Panc1 (cell line): Measurements from ENCODE around the gene IQSEC1. TPM values are rescaled to one million over a fixed set of nuclear protein-coding genes. Genes with fewer than 3 reads are reported as not detected.

Source experiments
- ATAC-seq: fragments of 200-7000 bp; cut with Tn5 transposase; 2 replicates; pipeline ENCODE4 v1.9.1; 2020; ENCODE audit warnings: mild to moderate bottlenecking, moderate library complexity
- BruUV-seq: library from RNA; stranded (reverse); fragments of 400-500 nt; replicated peaks from 2 replicates; lab custom pipeline; 2021; lab: Mats Ljungman, UMichigan
- CTCF ChIA-PET: fragments of 300-600 bp; sonication (Branson Sonifier 250); formaldehyde crosslinking; loops from one replicate; lab custom pipeline; 2022; ENCODE audit warnings: antibody characterized with exemption; lab: Charles Lee
- POLR2A ChIA-PET: fragments of 300-600 bp; sonication (Branson Sonifier 250); formaldehyde crosslinking; loops from one replicate; lab custom pipeline; 2022; ENCODE audit warnings: antibody characterized with exemption; lab: Charles Lee
- DNase-seq: peaks from one replicate; pipeline ENCODE4 v3.0.0-alpha.2; 2010; ENCODE audit warnings: low read depth, low spot score
- H3K27ac ChIP-seq: 2 replicates; pipeline ENCODE4 v1.5.1; 2011; ENCODE audit warnings: mild to moderate bottlenecking, low read length, inconsistent platforms
- H3K27me3 ChIP-seq: fragments of 200-500 bp; sonication (Bioruptor generic); 2 replicates; pipeline ENCODE4 v1.6.0; 2014; ENCODE audit warnings: low read length, inconsistent platforms; ENCODE audit not compliant: control insufficient read depth, insufficient read depth
- H3K36me3 ChIP-seq: fragments of 200-500 bp; sonication (Bioruptor generic); 2 replicates; pipeline ENCODE4 v1.5.1; 2014; ENCODE audit warnings: inconsistent platforms, mild to moderate bottlenecking, low read length, moderate library complexity; ENCODE audit not compliant: control insufficient read depth, insufficient read depth
- H3K4me1 ChIP-seq: 2 replicates; pipeline ENCODE4 v1.5.1; 2011; ENCODE audit warnings: inconsistent platforms, mild to moderate bottlenecking, low read length, moderate library complexity; ENCODE audit not compliant: control insufficient read depth, insufficient read depth
- H3K4me3 ChIP-seq, 2 experiments: 2 replicates each; pipeline ENCODE4 v1.5.1; 2011 to 2012; ENCODE audit warnings: low read depth in 2 of 2, low read length in 2 of 2, mild to moderate bottlenecking in 2 of 2, inconsistent platforms in 1 of 2, moderate library complexity in 1 of 2
- H3K9me3 ChIP-seq: fragments of 200-500 bp; sonication (Bioruptor generic); 2 replicates; pipeline ENCODE4 v1.5.1; 2014; ENCODE audit warnings: low read depth, mild to moderate bottlenecking, inconsistent platforms, low read length, moderate library complexity; ENCODE audit not compliant: control insufficient read depth, insufficient read depth
- POLR2AphosphoS5 ChIP-seq: IDR thresholded peaks from 2 replicates; pipeline ENCODE4 v1.6.1; 2012; ENCODE audit warnings: mild to moderate bottlenecking, low read depth, low read length, moderate library complexity
- SIN3A ChIP-seq: IDR thresholded peaks from 2 replicates; pipeline ENCODE4 v1.6.1; 2012; ENCODE audit warnings: low read depth, mild to moderate bottlenecking, low read length, moderate library complexity, borderline replicate concordance; ENCODE audit not compliant: insufficient read depth
- TCF7L2 ChIP-seq: IDR thresholded peaks from 2 replicates; pipeline ENCODE4 v1.6.1; 2011; ENCODE audit warnings: mild to moderate bottlenecking, low read depth, low read length, inconsistent platforms
- in situ Hi-C: cut with HindIII; loops from 2 replicates; pipeline ENCODE4 v1.10.0; 2016; ENCODE audit warnings: low sequenced_read_pairs, low pct_unique_long_range_greater_than_20kb
- intact Hi-C: fragments of 100-400 bp; cut with micrococcal nuclease; formaldehyde crosslinking; loops from one replicate; pipeline ENCODE4 v1.10.0; 2022; ENCODE audit not compliant: unreplicated experiment
- total RNA-seq: library from RNA; stranded (reverse); gene quantifications from one replicate; pipeline ENCODE4 v1.2.1, GENCODE V29; 2021; ENCODE audit not compliant: unreplicated experiment
- TF ChIP-seq, protein P1 (sequence below), 2 experiments: IDR thresholded peaks; 2 replicates each; pipeline ENCODE4 v1.6.1; 2011 to 2012; ENCODE audit warnings: low read depth in 2 of 2, control low read depth in 1 of 2, low read length in 1 of 2, mild to moderate bottlenecking in 1 of 2, moderate library complexity in 1 of 2; ENCODE audit not compliant: insufficient read depth in 1 of 2
- TF ChIP-seq, protein P2 (sequence below): fragments of 450-650 bp; IDR thresholded peaks from 2 replicates; pipeline ENCODE4 v1.5.1; 2017; ENCODE audit warnings: mild to moderate bottlenecking

Gene IQSEC1
- total RNA-seq, 1 experiment from 2014 or later, result 28.4 TPM

DNA sequence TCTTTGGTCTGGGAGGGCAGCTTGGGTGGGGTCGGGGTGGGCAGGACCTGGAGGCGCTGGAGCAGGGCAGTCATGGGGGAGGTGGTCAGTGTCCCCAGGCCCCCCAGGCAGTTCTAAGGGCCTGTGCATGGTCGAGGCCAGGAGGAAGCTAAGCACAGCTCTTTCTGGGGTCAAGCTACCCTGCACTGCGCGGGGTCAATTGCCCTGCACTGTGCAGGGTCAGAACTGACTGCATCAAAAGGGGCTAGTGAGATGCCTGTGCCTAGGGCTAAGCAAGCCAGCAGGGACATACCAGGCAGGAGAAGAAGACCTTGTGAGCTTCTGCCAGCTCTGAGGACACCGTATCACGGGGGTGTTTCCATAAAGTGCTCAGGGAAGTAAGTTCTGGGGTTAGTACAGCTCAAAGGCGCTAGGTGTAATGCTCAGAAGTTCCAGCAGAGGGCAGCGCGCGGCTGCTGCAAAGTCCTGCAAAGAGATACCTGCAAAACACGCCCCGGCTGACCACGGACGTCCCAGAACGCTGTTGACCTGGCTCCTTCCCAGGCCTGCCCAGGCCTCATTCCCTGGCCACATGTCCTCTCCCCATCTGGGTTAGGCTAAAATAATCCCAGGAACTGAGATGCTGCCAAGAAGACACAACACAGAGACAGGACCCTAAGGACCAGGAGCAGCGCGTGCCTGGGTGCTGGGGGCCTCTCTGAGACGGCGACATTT, 18.8 kb upstream of the IQSEC1 start:
- in situ Hi-C loops, result no loop called here
- no peaks in the 10 kb centered on the region for H3K27me3 ChIP-seq
- ChIA-PET POLR2A (interaction anchor here (0.6 kb wide), 2 partner anchors 363 to 370 kb away, joined by 3 to 9 read pairs; no protein-coding TSS in a partner anchor), CTCF (interaction anchor here (0.6 to 1.7 kb wide), 11 partner anchors 14 to 1401 kb away, joined by 3 to 16 read pairs (median 3); no protein-coding TSS in a partner anchor)
- ATAC-seq (peak; percentile 87), DNase-seq (peak; percentile 64)
- peaks cover 17% of the 10 kb centered on the region for H3K4me1 ChIP-seq
- TF ChIP-seq, protein P1, sequence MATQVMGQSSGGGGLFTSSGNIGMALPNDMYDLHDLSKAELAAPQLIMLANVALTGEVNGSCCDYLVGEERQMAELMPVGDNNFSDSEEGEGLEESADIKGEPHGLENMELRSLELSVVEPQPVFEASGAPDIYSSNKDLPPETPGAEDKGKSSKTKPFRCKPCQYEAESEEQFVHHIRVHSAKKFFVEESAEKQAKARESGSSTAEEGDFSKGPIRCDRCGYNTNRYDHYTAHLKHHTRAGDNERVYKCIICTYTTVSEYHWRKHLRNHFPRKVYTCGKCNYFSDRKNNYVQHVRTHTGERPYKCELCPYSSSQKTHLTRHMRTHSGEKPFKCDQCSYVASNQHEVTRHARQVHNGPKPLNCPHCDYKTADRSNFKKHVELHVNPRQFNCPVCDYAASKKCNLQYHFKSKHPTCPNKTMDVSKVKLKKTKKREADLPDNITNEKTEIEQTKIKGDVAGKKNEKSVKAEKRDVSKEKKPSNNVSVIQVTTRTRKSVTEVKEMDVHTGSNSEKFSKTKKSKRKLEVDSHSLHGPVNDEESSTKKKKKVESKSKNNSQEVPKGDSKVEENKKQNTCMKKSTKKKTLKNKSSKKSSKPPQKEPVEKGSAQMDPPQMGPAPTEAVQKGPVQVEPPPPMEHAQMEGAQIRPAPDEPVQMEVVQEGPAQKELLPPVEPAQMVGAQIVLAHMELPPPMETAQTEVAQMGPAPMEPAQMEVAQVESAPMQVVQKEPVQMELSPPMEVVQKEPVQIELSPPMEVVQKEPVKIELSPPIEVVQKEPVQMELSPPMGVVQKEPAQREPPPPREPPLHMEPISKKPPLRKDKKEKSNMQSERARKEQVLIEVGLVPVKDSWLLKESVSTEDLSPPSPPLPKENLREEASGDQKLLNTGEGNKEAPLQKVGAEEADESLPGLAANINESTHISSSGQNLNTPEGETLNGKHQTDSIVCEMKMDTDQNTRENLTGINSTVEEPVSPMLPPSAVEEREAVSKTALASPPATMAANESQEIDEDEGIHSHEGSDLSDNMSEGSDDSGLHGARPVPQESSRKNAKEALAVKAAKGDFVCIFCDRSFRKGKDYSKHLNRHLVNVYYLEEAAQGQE (IDR thresholded peaks at IDR 0.05; ENCODE audit: insufficient read depth in 1 of 2, low read depth in 2 of 2, low read length in 1 of 2), result no peak
- TF ChIP-seq, protein P2, sequence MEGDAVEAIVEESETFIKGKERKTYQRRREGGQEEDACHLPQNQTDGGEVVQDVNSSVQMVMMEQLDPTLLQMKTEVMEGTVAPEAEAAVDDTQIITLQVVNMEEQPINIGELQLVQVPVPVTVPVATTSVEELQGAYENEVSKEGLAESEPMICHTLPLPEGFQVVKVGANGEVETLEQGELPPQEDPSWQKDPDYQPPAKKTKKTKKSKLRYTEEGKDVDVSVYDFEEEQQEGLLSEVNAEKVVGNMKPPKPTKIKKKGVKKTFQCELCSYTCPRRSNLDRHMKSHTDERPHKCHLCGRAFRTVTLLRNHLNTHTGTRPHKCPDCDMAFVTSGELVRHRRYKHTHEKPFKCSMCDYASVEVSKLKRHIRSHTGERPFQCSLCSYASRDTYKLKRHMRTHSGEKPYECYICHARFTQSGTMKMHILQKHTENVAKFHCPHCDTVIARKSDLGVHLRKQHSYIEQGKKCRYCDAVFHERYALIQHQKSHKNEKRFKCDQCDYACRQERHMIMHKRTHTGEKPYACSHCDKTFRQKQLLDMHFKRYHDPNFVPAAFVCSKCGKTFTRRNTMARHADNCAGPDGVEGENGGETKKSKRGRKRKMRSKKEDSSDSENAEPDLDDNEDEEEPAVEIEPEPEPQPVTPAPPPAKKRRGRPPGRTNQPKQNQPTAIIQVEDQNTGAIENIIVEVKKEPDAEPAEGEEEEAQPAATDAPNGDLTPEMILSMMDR, result peak; percentile 92
- intact Hi-C loops, result loop anchor here (5.0 kb wide), 1 partner anchor 360 kb away; no protein-coding TSS in a partner anchor
- H3K27ac ChIP-seq, result peak overlapping the region; percentile 13; the same call in 1 of the 2 replicates
- no peak overlapping the region for H3K4me3 ChIP-seq
- H3K9me3 ChIP-seq, result no peaks in the 10 kb centered on the region
- BruUV-seq, result no TSS peak
- H3K36me3 ChIP-seq, result no peaks in the 10 kb centered on the region

DNA sequence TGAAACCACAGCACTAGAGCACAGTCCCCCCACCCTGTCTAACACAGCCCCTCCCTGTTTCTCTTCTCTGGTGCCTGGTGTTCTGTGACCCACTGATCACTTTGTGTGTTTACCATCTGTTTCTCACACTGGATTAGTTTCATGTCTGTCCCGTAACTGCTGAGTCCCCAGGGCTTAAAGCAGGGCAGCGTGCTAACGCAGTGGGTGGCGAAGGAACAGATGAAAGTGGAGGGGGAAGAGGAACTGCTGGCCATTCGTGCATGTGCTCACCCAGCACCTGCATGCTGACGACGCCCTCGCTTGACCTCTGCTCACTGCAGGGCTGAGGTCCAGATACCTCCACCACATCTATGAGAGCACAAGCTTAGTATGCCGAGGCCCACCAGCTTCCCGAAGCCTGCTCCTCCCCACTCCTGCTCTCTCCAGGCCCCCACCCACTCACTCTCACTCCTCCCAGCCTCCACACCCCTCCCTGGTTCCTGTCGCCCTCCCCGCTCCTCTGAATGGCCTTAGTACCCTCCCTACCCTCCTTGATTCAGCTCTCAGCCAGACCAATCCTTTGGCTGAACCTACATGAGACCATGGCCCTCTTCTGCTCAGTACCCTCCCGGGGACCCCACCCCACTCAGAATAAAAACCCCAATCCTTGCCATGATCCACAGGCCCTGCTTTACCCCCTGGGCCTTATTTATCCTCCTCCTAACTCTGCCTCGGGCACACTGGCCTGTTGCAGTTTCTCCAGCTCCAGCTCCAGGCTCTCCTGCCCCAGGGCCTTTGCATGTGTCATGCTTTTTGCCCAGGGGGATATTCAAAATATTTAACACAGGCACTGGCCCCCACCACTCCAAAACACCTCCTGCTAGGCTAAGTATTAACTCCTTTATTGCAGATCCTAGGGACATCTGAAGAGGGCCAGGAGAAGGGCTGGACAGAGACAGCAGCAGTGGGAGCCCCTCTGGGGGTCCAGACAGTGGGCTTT, 15.1 kb upstream of the IQSEC1 start:
- CTCF ChIA-PET, result no interaction called here
- BruUV-seq, result no TSS peak
- in situ Hi-C loops, result no loop called here

More for the DNA sequence above, 15.1 kb upstream of the IQSEC1 start:
- peak overlapping the region; percentile 36 for H3K27ac ChIP-seq
- no peaks in the 10 kb centered on the region for H3K36me3 ChIP-seq
- intact Hi-C loops, result no loop called here
- no peak overlapping the region for H3K4me3 ChIP-seq
- TF ChIP-seq, protein P1 (IDR thresholded peaks at IDR 0.05; ENCODE audit: insufficient read depth in 1 of 2, low read depth in 2 of 2, low read length in 1 of 2), result no peak
- TF ChIP-seq POLR2AphosphoS5, result no peak
- TF ChIP-seq TCF7L2, result no peak
- TF ChIP-seq, protein P2, result no peak
- no peak for TF ChIP-seq SIN3A
- POLR2A ChIA-PET, result no interaction called here
- ATAC-seq, result no peak
- H3K9me3 ChIP-seq, result no peaks in the 10 kb centered on the region
- H3K4me1 ChIP-seq, result peaks cover 20% of the 10 kb centered on the region
- H3K27me3 ChIP-seq, result no peaks in the 10 kb centered on the region
- no peak for DNase-seq
